Parathyroid adenoma (tissue), 2 donors: ENCODE measurements around the gene SEMA6A.

ENCODE experiments used
- H2AFZ ChIP-seq: fragments of 300-600 bp; sonication (generic); one replicate; pipeline ENCODE4 v1.7.0; 2017; ENCODE audit warnings: antibody characterized with exemption, mild to moderate bottlenecking
- H3K27ac ChIP-seq: fragments of 300-600 bp; sonication (generic); one replicate; pipeline ENCODE4 v1.7.0; 2017
- H3K27me3 ChIP-seq: fragments of 300-600 bp; sonication (generic); one replicate; pipeline ENCODE4 v1.7.0; 2017; ENCODE audit warnings: low read length; ENCODE audit not compliant: control insufficient read depth, insufficient read depth
- H3K36me3 ChIP-seq: fragments of 300-600 bp; sonication (generic); one replicate; pipeline ENCODE4 v1.7.0; 2017; ENCODE audit warnings: low read length; ENCODE audit not compliant: control insufficient read depth, insufficient read depth
- H3K4me1 ChIP-seq: fragments of 300-600 bp; sonication (generic); one replicate; pipeline ENCODE4 v1.7.0; 2017; ENCODE audit warnings: control low read depth
- H3K4me2 ChIP-seq: fragments of 300-600 bp; sonication (generic); one replicate; pipeline ENCODE4 v1.7.0; 2017; ENCODE audit warnings: low read length
- H3K4me3 ChIP-seq: fragments of 300-600 bp; sonication (generic); one replicate; pipeline ENCODE4 v1.7.0; 2017; ENCODE audit warnings: low read depth, low read length
- H3K79me2 ChIP-seq: fragments of 300-600 bp; sonication (generic); one replicate; pipeline ENCODE4 v1.7.0; 2017; ENCODE audit warnings: control low read depth
- H3K9ac ChIP-seq: fragments of 300-600 bp; sonication (generic); one replicate; pipeline ENCODE4 v1.7.0; 2017; ENCODE audit warnings: mild to moderate bottlenecking
- H3K9me3 ChIP-seq: fragments of 300-600 bp; sonication (generic); one replicate; pipeline ENCODE4 v1.7.0; 2017; ENCODE audit warnings: low read length; ENCODE audit not compliant: control insufficient read depth
- CTCF ChIP-seq: fragments of 300-600 bp; sonication (generic); IDR thresholded peaks from one replicate; pipeline ENCODE4 v1.7.0; 2017; ENCODE audit warnings: antibody characterized with exemption, mild to moderate bottlenecking
- donor health status: primary hyperparathyroidism.

SEMA6A gene

GRCh38 chr5:116488356-116489041 is 86.1 kb downstream of the SEMA6A start:
- Histone ChIP-seq H3K9ac (no peak overlapping the region), H3K27me3 (no peaks in the 10 kb centered on the region), H3K36me3 (no peaks in the 10 kb centered on the region), H3K4me1 (no peaks in the 10 kb centered on the region), H3K27ac (no peak overlapping the region), H3K4me2 (no peak overlapping the region), H3K4me3 (no peak overlapping the region), H3K79me2 (no peaks in the 10 kb centered on the region), H2AFZ (no peak overlapping the region), H3K9me3 (no peaks in the 10 kb centered on the region)
- no peak for TF ChIP-seq CTCF

- Histone ChIP-seq H3K9ac (no peak overlapping the region), H3K4me2 (no peak overlapping the region), H3K27ac (no peak overlapping the region), H3K79me2 (no peaks in the 10 kb centered on the region), H3K9me3 (no peaks in the 10 kb centered on the region), H3K4me1 (no peaks in the 10 kb centered on the region), H3K27me3 (no peaks in the 10 kb centered on the region), H3K36me3 (no peaks in the 10 kb centered on the region), H2AFZ (no peak overlapping the region), H3K4me3 (no peak overlapping the region)
- TF ChIP-seq CTCF: no peak
These were observed 87.6 kb downstream of the SEMA6A start for GRCh38 chr5:116487045-116487444.

DNA sequence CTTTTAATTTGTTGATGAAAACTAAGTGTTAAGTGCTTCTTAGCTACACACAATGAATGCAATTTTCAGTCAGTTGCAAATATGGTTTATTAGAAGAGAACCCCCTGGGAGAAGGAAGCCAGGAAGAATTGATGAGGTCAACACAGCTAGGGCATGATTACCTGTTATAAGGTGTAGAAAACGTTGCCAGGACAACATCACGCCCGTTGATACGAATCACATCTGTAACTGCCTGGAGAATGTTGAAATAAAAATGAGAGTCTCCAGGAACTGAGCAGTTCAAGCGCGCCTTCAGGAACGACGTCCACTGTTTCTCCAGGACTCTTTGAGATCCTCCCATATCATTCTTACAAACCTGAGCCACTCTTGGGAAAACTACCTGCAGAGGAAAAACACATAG is 88.0 kb downstream of the SEMA6A start:
- H3K9ac ChIP-seq: no peak overlapping the region
- no peaks in the 10 kb centered on the region for H3K36me3 ChIP-seq
- no peak overlapping the region for H3K27ac ChIP-seq
- no peaks in the 10 kb centered on the region for H3K9me3 ChIP-seq
- no peaks in the 10 kb centered on the region for H3K79me2 ChIP-seq
- no peak overlapping the region for H2AFZ ChIP-seq
- no peaks in the 10 kb centered on the region for H3K27me3 ChIP-seq
- TF ChIP-seq CTCF: no peak
- H3K4me3 ChIP-seq: no peak overlapping the region
- H3K4me2 ChIP-seq: no peak overlapping the region
- H3K4me1 ChIP-seq: no peaks in the 10 kb centered on the region

DNA sequence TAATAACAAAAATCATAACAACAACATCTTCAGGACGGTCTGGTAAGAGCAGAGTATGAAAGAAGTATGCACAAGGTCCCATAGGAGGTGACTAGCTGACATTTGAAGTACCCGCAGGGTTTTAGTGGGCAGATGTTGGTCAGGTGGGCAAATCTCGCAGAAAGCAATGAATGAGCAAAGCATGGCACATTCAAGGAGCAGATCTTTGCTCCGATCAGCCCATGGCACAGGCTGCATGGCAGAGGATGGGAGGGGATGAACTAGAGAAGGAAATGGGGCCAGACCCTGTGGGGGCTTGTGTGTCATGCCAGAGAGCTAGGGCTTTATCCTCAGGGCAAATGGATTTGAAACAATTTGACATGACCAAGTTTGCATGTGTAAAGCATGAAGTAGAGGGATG is 90.0 kb downstream of the SEMA6A start:
- H3K4me2 ChIP-seq: no peak overlapping the region
- H3K27ac ChIP-seq: no peak overlapping the region
- H3K36me3 ChIP-seq: no peaks in the 10 kb centered on the region
- TF ChIP-seq CTCF: no peak
- H3K79me2 ChIP-seq: no peaks in the 10 kb centered on the region
- H2AFZ ChIP-seq: no peak overlapping the region
- H3K9me3 ChIP-seq: no peaks in the 10 kb centered on the region
- H3K27me3 ChIP-seq: no peaks in the 10 kb centered on the region
- H3K4me1 ChIP-seq: no peaks in the 10 kb centered on the region
- no peak overlapping the region for H3K9ac ChIP-seq
- H3K4me3 ChIP-seq: no peak overlapping the region

- no peaks in the 10 kb centered on the region for H3K27me3 ChIP-seq
- no peaks in the 10 kb centered on the region for H3K4me1 ChIP-seq
- no peaks in the 10 kb centered on the region for H3K9me3 ChIP-seq
- no peaks in the 10 kb centered on the region for H3K36me3 ChIP-seq
- no peaks in the 10 kb centered on the region for H3K79me2 ChIP-seq
- H3K9ac ChIP-seq: no peak overlapping the region
- H3K4me2 ChIP-seq: no peak overlapping the region
- H2AFZ ChIP-seq: no peak overlapping the region
- H3K27ac ChIP-seq: no peak overlapping the region
- H3K4me3 ChIP-seq: no peak overlapping the region
- no peak for TF ChIP-seq CTCF
These were observed 92.2 kb downstream of the SEMA6A start for GRCh38 chr5:116482394-116482793.
